Measurements from ENCODE around the gene PPDPF. TPM values are rescaled to one million over a fixed set of nuclear protein-coding genes. Genes with fewer than 3 reads are reported as not detected.

Gene PPDPF
- total RNA-seq, 4 donors from 2014 or later, result 35.8 to 200 (median 88.6) TPM

- Histone ChIP-seq H3K9me3 (no peaks in the 10 kb centered on the region), H3K27me3 (no peaks in the 10 kb centered on the region), H3K4me1 (peaks cover 0 to 8% of the 10 kb centered on the region in 2 donors), H3K27ac (no peak overlapping the region), H3K36me3 (no peaks in the 10 kb centered on the region), H3K4me3 (no peak overlapping the region)
- intact Hi-C loops (cut with DNase I; ENCODE audit: low total_unique reads), result no loop called here
- no peak for DNase-seq
- no peak for TF ChIP-seq CTCF (IDR thresholded peaks at IDR 0.05)
- no peak for TF ChIP-seq POLR2A (IDR thresholded peaks at IDR 0.05)
Measured at GRCh38 chr20:63549679-63550282, 29.2 kb downstream of the PPDPF start.

GRCh38 chr20:63551068-63551467 lies 30.5 kb downstream of the PPDPF start:
- DNase-seq, result no peak
- intact Hi-C loops (cut with DNase I; ENCODE audit: low total_unique reads), result no loop called here
- Histone ChIP-seq H3K4me1 (peaks cover 0 to 8% of the 10 kb centered on the region in 2 donors), H3K27ac (no peak overlapping the region), H3K27me3 (no peaks in the 10 kb centered on the region), H3K4me3 (no peak overlapping the region), H3K36me3 (no peaks in the 10 kb centered on the region), H3K9me3 (no peaks in the 10 kb centered on the region)
- no peak for TF ChIP-seq CTCF (IDR thresholded peaks at IDR 0.05)
- no peak for TF ChIP-seq POLR2A (IDR thresholded peaks at IDR 0.05)

GRCh38 chr20:63552481-63553249 lies 32.1 kb downstream of the PPDPF start:
- TF ChIP-seq CTCF (IDR thresholded peaks at IDR 0.05), result no peak
- TF ChIP-seq POLR2A (IDR thresholded peaks at IDR 0.05), result no peak
- Histone ChIP-seq H3K27ac (no peak overlapping the region), H3K27me3 (no peaks in the 10 kb centered on the region), H3K9me3 (no peaks in the 10 kb centered on the region), H3K4me1 (peaks cover 0 to 8% of the 10 kb centered on the region in 2 donors), H3K4me3 (no peak overlapping the region), H3K36me3 (no peaks in the 10 kb centered on the region)
- intact Hi-C loops (cut with DNase I; ENCODE audit: low total_unique reads), result no loop called here
- DNase-seq, result no peak

GRCh38 chr20:63553251-63553932 lies 32.8 kb downstream of the PPDPF start:
- Histone ChIP-seq H3K27ac (no peak overlapping the region), H3K27me3 (no peaks in the 10 kb centered on the region), H3K36me3 (no peaks in the 10 kb centered on the region), H3K4me1 (peaks cover 0 to 8% of the 10 kb centered on the region in 2 donors), H3K4me3 (peak overlapping the region; percentile 28 to 36), H3K9me3 (no peaks in the 10 kb centered on the region)
- peak; percentile 75 to 84 for DNase-seq
- intact Hi-C loops (cut with DNase I; ENCODE audit: low total_unique reads), result no loop called here
- no peak for TF ChIP-seq CTCF (IDR thresholded peaks at IDR 0.05)
- TF ChIP-seq POLR2A (IDR thresholded peaks at IDR 0.05), result peak in 1 of 2 donors; percentile 41

- Histone ChIP-seq H3K27ac (no peak within 1 kb of the TSS), H3K4me1 (peaks cover 0 to 8% of the 10 kb centered on the region in 2 donors), H3K36me3 (no peaks in the 10 kb centered on the region), H3K9me3 (no peaks in the 10 kb centered on the region), H3K27me3 (no peaks in the 10 kb centered on the region), H3K4me3 (peak within 1 kb of the TSS; percentile 28 to 36)
- TF ChIP-seq CTCF (IDR thresholded peaks at IDR 0.05) (no peak), POLR2A (IDR thresholded peaks at IDR 0.05) (peak in 1 of 2 donors; percentile 11)
- intact Hi-C loops (cut with DNase I; ENCODE audit: low total_unique reads), result no loop called here
- DNase-seq, result peak in 1 of 2 donors; percentile 42
Measured at GRCh38 chr20:63553933-63554290, 33.3 kb downstream of the PPDPF start, which contains the start of gene FNDC11. Gene FNDC11, plus strand, starts transcription at chr20:63554159. Its CDS starts 1,505 bp downstream, at chr20:63555664.

Measured in uterus (tissue), 4 donors.